T47D (cell line): ENCODE data around the gene SRD5A2.

ENCODE experiments used
- DNase-seq, 2 experiments: peaks; one replicate each; pipeline versions ENCODE4 v3.0.0 to v3.0.0-alpha.2; 2011 to 2012; ENCODE audit warnings: low read depth in 1 of 2, low spot score in 1 of 2
- JUND ChIP-seq: IDR thresholded peaks from 2 replicates; pipeline ENCODE4 v1.6.1; 2012; ENCODE audit warnings: low read depth
- in situ Hi-C: cut with HindIII; loops from 2 replicates; pipeline ENCODE4 v1.10.0; 2016; ENCODE audit warnings: low sequenced_read_pairs, low pct_unique_long_range_greater_than_20kb

Gene SRD5A2

GRCh38 chr2:31558401-31559295 lies 22.1 kb downstream of the SRD5A2 start:
- in situ Hi-C loops, result no loop called here
- DNase-seq, result peak in 1 of 2 experiments; percentile 90
- no peak; the same call in 1 of the 2 replicates for TF ChIP-seq JUND

GRCh38 chr2:31556940-31557339 lies 23.8 kb downstream of the SRD5A2 start:
- in situ Hi-C loops, result no loop called here
- no peak for DNase-seq
- TF ChIP-seq JUND, result no peak

- in situ Hi-C loops, result no loop called here
- no peak for TF ChIP-seq JUND
- no peak for DNase-seq
Observed at GRCh38 chr2:31555967-31556706, 24.6 kb downstream of the SRD5A2 start.

- no peak for TF ChIP-seq JUND
- in situ Hi-C loops, result no loop called here
- DNase-seq, result no peak
Observed at GRCh38 chr2:31553362-31553761, 27.4 kb downstream of the SRD5A2 start.

- TF ChIP-seq JUND, result no peak
- in situ Hi-C loops, result no loop called here
- DNase-seq, result no peak
Observed at GRCh38 chr2:31547485-31547884, 33.3 kb downstream of the SRD5A2 start.

- in situ Hi-C loops, result no loop called here
- DNase-seq, result no peak
- TF ChIP-seq JUND, result no peak
Observed at GRCh38 chr2:31541853-31542252, 38.9 kb downstream of the SRD5A2 start.

GRCh38 chr2:31539505-31539904 lies 41.2 kb downstream of the SRD5A2 start:
- TF ChIP-seq JUND, result no peak
- in situ Hi-C loops, result no loop called here
- DNase-seq, result no peak

GRCh38 chr2:31535768-31536167 lies 45.0 kb downstream of the SRD5A2 start:
- in situ Hi-C loops, result no loop called here
- no peak for TF ChIP-seq JUND

GRCh38 chr2:31534636-31535035 lies 46.1 kb downstream of the SRD5A2 start:
- no peak for DNase-seq
- no peak for TF ChIP-seq JUND
- in situ Hi-C loops, result no loop called here

More at GRCh38 chr2:31535768-31536167, 45.0 kb downstream of the SRD5A2 start:
- no peak for DNase-seq

- in situ Hi-C loops, result no loop called here
- DNase-seq, result no peak
- no peak for TF ChIP-seq JUND
Observed at GRCh38 chr2:31533036-31533435, 47.7 kb downstream of the SRD5A2 start.

GRCh38 chr2:31531101-31531500 lies 49.6 kb downstream of the SRD5A2 start:
- DNase-seq, result no peak
- TF ChIP-seq JUND, result no peak
- in situ Hi-C loops, result no loop called here

- in situ Hi-C loops, result no loop called here
- DNase-seq, result no peak
- TF ChIP-seq JUND, result no peak
Observed at GRCh38 chr2:31529256-31529655, 51.5 kb downstream of the SRD5A2 start.

GRCh38 chr2:31528823-31529222 lies 51.9 kb downstream of the SRD5A2 start:
- no peak for DNase-seq
- no peak for TF ChIP-seq JUND
- in situ Hi-C loops, result no loop called here
